ENCODE results near the gene MLLT10.
A peak's percentile ranks its signal among the peaks of the same experiment; 100 is the strongest.

MLLT10 gene

DNA sequence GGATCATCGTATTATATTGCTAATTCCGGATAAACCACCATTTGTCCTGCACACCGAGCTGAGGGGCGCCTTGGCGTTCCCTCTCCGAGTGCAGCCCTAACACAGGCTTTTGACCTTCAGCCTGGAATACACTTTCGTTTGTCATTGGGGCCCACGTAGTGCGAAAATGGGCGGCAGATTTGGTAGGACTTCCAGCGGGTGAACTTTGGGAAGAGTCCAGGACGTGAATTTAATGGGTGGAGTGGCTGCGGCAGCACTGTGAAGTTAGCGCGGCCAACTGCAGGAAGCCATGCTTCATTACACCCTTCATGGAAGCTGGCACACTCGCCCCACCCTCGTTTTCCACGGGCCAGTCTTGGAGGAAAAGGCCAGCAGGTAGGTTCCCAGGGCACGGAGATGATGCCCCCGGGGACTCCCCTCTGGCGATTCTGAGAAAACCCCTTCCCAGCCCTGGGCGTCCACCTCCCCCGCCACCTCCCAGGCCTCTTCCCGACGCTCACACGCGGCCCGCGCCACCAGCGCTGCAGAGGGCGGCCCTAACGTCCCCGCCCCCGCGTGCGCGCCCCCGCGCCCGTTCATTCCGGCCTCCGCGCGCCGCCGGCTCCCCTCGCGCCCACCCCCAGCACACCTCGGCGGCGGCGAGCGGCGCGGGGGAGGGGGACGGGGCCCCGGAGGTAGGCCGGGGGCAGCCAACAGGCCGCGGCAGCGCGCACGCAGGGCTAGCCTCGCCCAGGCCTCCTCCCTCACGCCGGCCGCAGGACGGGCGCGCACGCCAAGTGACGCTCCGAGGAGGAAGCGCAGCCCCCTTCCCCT lies at the start of gene MLLT10:
Gene MLLT10 (plus strand): TSS at position 766 of the 813 bp plus-strand sequence. CDS start 413 bp downstream, outside the sequence.
- peak; percentile 92 for DNase-seq (ENCODE audit: low spot score)

DNA sequence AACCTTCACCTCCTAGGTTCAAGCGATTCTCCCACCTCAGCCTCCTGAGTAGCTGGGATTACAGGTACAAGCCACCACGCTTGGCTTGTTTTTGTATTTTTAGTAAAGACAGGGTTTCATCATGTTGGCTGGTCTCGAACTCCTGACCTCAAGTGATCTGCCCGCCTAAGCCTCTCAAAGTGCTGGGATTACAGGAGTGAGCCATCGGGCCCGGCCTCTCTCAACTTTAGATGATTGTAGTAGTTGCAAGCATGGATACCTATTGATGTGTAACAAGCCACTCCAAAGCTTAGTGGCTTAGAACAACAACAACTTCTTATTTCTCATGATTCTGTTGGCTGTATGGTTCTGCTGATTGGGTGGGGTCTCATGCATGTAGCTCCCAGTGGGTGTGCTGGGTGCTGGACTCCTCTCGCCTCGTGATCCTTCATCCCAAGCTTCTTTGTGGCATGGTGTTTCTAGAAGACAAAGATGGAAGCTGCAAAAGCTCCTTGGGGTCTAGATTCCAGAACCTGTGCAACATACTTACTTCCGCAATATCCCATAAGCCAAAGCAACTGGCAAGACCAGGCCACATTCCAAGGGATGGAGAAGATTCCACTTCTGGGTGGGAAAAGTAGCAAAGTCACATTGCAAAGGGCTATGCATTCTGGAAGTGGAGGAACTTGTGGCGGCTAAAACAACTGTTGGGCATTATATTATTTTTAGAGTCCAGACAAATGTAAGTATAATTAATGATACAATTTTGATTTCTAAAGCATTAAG lies 46.4 kb upstream of the MLLT10 start:
- no peak for DNase-seq (ENCODE audit: low spot score)

DNA sequence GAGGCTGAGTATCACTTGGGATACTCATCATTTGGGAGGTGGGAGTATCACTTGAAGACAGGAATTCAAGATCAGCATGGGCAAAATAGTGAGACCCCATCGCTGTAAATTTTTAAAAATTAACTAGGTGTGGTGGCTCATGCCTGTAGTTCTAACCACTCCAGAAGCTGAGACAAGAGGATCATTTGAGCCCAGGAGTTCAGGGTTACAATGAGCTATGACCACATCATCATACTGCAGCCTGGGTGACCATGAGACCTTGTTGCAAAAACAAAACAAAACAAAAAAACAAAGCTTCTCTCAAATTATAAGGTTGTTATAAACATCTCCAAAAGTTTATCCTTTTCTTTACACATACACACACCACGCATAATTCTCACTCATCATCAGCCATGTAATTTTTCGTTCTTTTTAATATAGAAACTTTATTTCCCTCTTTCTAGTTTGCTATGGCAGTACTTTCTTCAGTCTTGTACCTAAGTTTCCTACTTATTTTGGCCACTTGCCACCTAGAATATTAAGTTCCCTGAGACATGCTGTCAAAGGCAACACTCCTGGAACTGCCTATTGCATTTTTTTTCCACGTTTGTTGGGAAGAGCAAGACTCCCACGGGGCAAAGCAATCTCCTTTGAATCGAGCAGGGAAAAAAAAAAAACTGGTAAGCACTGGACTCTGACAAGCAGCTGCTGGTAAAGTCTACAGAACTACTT lies 45.6 kb upstream of the MLLT10 start:
- DNase-seq (ENCODE audit: low spot score), result no peak

DNA sequence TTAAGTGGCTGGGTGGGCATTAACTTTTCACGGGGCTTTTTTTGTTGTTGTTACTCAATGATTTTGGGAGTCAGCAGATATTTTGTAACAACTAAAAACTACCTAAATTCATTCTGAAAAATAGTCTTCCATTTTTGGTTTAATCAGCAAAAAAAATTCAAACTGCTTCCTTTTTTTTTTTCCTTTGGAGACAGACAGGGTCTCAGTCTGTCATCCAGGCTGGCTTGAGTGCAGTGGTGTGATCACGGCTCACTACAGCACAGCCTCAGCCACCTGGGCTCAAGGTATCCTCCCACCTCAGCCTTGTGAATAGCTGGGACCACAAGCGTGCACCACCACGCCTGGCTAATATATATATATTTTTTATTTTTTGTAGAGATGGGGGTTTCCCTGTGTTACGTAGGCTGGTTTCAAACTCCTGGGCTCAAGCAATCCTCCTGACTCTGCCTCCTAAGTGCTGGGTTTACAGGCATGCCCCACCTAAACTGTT lies 45.0 kb upstream of the MLLT10 start:
- no peak for DNase-seq (ENCODE audit: low spot score)

DNA sequence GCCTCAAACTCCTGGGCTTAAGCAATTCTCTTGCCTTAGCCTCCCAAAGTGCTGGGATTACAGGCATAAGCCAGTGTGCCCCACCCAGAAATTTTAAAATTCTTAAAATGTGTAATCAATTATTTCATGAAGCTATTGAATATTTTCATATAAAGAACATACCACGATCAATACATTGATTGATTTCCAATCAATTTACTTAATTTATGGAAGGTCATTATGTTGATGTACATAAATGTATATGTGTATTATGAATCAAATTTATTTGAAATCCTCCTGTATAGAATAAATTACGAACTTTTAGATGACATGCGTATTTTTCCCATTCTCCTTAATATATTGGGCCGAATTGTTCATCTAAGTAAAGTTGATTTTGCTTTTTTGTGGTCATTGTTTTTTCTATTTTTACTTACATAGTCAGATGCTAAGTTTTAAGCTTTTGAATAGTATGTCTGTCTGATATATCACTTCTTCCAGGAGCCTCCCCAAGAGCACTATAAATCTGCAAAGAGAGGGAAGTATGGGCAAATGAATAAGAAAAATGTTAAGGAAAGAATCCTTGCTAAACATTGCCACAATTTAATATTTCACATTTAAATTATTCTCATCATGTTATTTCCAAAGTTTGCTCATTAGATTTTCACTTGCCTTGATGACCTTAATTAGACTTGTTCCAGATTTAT lies 43.9 kb upstream of the MLLT10 start:
- DNase-seq (ENCODE audit: low spot score), result no peak

DNA sequence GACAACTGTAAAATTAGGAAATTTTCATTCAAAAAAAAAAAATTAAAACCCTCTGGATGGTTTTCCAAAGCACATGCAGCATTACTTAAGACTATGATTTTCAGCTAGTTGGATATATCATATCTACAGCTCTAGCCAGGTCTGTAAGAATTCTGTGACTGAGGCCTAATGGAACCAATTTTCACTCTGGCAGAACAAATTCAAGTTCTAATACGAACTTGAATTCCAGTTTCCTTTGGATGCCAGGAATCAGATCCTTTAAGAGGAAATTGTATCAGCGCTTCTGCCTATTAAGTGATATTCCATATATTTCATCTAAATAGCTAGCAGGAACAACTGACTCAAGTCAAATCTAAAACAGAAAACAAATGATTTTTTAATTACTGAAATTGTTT lies 43.3 kb upstream of the MLLT10 start:
- DNase-seq (ENCODE audit: low spot score), result no peak

DNA sequence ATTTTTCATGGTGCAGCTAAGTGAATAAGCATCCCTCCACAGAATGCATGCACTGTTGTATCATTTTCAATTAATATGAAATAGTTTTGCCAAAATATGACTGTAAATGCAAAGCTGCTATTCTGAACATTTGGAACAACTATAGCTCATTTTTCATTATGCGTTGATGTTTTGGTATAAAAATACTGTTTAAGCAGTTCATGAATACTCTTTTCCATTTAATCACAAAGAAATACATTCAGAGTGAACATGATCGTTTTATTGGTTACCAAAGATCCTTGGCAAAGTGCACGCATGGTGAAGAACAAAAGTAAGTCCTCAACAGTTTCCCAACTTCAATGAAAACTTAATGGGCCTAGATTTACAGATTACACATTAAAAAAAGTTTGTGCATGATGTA lies 41.6 kb upstream of the MLLT10 start:
- DNase-seq (ENCODE audit: low spot score), result no peak

DNA sequence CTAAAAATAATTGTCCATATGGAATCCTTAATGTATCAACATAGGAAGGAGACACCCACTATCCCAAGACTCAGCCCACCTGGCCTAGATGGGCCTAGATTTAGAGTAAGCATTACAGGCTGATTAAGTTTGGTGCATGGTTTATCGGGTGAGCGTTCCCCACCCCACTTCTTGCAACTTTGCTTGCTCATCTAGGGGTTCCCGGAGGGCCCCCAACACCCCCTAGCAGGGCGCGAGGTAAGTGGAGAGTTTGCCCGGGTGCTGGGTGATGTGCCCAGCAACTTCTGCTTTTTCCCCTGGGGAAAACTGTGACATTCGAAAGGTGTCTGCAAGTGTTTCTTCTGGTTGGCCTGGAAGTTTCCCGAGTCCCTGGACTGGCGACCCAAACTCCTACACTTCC lies 40.2 kb upstream of the MLLT10 start:
- DNase-seq (ENCODE audit: low spot score), result no peak

DNA sequence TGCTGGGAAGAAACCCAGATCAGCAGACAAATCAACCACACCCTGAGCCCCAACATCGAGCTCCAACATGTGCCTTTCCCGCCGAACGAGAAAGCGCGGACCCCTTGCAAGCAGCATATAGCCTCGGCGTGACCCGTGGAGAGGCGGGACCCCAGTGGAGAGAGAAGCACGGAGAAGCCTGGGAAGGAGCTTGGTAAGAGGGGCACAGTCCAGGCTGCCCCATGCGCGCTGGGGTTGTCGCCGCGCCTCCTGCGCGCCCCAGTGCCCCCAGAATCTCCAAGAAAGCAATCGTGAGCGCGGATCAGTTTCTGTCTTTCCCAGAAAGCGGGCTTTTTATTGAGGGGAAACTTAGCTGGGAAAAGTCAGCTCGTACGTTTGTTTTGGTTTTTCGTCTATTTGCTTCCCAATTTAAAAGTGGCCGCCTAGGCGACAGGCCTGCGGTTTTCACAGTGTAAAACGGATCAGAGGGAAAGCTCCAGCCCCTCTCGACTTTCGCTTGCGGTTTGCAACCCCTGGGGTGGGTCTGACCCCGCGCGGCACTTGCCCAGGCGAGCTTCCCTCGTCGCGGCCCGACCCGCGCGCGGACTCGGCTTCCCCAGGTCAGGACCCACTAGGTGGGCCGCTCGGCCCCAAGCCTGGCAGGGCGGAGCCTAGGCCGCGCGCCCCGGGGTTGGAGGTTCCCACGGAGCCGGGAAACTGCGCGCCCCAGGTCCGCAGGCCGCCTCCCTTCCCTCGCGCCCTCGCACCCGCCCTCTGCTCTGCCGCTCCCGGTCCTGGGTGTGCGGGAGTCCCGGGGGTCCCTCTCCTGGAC lies 39.6 kb upstream of the MLLT10 start:
- peak; percentile 61 for DNase-seq (ENCODE audit: low spot score)

DNA sequence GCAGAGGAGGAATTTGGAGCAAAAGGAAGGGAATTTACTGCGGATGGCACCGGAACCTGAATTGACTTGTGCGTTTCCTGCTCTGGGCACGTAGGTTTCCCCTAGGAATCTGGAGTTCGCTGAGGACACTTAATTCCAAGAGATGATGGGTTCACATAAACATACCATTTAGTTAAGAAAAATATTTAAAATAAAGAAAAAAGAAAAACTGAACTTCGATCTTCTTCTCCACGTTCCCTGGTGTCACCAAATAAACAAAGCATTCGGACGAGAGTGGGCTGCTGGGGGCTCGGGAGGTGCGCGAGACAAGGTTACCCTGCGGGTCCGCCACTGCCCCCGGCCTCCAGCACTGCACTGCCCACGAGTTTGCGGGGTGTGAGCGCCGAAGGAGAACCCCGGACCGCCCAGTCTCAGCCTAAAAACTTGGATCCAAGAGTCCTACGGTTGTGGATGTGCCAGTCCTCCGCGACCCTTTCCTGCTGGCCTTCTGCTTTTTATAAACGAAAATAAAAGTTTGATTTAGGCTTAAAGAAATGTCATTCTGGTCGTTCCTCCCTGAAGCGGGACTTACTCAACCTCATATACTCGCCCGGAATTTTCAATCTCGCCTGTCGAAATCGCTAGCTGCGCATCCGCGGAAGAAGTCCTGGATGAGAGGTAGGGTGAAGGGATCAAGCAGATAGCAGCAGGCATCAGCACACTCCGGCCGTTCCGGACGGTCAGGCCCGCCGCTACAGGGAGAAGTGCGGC lies 38.9 kb upstream of the MLLT10 start:
- DNase-seq (ENCODE audit: low spot score), result no peak

DNA sequence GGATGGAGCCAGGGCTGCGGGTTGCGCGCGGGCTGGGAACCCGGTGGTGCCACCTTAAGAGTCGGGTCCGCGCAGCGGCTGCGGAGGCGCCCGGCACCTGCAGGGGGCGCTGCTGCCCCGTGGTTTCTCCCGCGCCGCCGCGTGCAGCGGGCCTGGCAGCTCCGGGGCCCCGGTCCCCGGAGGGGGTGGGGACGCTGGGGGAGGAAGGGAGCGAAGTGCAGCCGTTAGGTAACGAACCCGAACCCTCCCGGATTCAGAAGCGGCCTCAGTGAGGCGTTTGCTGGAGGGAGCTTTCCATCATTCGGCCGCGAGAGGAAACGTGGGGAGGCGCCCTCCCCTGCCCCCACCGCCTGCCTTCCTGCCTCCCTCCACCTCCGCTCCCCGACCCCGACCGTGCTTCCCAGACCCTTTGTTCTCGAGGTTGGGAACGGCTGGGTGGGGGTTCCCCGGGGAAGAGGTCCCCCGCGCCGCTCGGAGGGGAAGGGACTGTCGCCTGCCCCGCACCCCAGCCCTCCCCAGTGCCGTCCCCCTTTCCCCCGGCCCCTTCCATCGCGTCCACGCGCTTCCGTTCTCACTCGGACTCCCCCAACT lies 38.2 kb upstream of the MLLT10 start:
- peak; percentile 83 for DNase-seq (ENCODE audit: low spot score)

DNA sequence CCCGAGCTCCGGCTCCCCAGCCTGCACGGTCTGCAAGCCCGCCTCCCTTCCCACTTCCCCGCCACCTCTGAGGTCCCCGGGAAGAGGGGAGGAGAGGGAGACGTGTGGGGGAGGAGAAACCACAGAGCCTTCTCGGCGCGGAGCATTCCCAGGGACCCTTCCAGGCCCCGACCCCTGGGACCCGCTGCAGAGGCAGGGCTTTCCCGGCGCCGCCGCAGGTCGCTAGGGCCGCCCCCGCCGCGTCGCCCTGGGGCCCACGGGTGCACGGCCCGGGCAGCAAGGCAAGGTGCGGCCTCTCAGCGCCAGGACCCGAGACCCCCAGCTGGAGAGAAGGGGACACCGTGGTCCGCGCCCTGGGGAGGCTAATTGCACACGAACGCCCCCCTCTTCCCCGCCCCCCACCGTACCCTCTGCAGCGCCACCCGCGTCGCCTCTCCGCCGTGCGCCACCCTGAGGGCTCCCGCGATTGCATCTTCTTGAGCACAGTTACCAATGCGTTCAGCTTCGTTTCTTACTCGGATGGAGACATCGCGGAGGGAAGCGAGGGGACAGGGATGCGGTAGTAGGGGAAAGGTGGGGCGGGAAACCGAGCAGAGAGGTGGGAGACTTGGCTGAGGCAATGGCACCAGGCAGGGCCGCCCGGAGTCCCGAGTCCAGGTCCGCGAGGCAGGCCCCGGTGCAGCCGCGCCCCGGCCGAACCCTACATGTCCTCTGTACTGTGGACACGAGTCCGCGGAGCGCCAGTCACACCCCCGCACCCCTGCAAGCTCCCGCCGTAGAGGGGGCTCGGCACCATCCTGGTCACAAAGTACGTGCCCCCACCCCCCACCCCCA lies 37.5 kb upstream of the MLLT10 start:
- DNase-seq (ENCODE audit: low spot score), result peak; percentile 62

DNA sequence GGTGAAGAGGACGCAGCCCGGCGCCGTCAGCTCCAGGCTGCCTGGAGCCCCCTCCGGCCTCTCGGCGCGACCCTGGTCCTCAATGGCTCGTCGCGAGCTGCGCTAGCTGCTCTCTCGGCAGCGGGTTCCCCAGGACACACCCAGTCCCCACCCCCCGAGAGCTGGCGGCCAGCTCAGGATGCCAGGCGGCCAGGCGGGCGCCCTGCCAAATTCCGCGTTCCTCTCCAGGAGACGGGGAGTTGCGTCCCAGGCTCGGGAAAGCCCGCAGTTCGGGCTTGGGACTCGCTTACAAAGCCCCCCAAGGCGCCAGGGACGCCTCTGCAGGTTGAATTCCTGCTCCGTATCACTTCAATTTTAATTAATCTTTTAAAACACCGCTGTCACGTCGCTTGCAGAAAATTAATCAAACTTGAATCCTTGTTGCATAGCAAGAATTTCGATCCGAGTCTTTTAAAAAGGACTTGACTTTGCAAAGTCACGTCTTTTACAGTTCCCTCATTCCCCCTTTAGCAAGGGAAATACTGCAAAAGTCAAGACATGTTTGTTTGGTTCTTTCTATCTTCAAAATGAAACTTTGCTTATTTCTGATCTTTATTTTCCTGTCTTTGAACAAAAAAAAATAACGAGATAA lies 36.7 kb upstream of the MLLT10 start:
- DNase-seq (ENCODE audit: low spot score), result peak; percentile 82

DNA sequence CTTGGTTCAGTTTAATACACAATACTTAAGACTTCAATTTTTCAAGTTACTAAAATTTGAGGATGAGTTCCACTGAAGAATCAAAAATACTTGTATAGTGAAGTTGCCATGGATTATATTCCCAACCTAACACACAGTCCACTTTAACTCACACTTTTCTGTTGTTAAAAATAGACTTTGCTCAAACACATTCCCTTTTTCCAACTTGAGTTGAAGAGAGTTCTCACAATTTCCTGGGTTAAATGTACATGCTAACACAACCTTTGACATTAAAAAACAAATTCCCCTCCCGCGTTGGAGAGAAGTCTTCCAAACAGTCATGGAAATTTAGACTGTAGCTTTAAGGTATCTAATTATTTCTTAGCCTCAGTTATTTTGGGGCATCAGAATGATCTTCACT lies 35.7 kb upstream of the MLLT10 start:
- no peak for DNase-seq (ENCODE audit: low spot score)

DNA sequence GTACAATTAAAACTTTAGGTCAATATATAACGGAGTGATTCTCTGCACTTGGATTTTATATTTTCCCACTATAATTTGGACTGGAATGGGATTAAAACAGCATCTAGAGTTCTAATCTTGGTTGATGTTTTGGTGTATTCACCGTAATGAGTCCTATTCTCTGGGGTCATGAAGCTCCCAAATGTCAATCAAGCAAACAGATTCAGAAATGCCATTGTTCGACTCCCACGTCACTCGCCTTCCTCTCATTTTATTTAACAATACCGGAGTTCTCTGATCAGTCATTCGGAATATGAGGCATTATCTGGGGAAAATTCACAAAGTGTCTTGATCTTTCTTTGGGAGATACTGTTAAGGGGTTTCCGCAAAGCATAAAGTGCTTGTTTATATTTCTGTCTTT lies 35.0 kb upstream of the MLLT10 start:
- DNase-seq (ENCODE audit: low spot score), result no peak

DNA sequence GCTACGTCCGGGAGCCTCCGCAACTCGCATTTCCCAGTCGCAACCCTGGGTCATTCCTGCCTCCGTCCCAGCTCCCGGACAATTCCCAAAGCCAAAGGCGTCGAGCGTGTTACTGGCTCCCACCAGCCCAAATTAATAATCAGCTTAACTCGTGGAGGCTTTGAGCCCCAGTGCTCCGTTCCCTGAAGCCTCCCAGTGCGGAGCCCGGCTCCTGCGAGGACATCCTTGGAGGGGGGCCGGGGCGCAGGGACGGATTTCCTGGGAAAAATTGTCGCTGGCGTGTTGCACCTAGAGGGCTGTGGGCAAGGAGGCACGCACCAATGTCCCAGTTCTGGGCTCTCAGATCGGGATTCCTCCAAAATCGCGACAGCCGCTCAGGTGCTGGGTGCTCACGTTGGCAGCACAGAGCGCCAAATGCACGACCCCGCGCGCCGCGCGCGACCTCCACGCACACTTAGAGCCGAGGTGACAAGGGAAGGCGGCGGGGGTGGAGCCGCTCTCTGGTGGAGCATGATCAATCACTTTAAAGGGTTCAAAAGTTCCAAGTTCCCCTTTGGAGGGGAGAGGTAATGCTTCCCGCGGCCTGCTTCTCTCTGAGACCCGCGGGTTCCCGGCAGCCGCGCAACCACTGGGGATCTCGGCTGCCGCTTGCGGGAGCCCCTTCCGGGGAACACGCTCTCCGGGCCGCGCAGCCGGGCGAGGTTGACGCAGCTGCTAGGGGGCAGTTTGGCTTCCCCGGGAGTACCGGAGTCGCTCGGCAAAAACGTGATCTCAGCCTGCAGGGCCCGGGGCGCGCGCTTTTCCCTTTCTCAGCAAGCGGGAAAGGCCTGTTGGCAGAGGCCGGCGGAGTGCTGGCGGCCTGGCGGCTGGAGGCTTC lies 34.1 kb upstream of the MLLT10 start:
- no peak for DNase-seq (ENCODE audit: low spot score)

DNA sequence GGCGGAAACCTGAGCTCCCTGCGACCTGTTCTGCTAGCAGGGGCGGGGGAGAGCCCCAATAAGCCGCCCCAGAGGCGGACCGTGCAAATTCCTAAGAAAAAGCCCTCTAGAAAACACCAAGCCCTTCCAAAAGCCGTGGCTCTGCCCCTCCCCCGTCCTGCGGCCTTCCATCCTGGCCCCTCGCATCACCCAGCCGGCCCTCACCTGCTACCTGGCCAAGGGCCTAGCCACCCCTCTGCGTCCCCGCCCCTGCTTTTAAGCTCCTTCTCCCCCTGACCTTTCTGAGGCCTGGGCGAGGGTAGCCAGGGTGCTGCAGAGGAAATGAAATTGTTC lies 33.5 kb upstream of the MLLT10 start:
- DNase-seq (ENCODE audit: low spot score), result no peak

DNA sequence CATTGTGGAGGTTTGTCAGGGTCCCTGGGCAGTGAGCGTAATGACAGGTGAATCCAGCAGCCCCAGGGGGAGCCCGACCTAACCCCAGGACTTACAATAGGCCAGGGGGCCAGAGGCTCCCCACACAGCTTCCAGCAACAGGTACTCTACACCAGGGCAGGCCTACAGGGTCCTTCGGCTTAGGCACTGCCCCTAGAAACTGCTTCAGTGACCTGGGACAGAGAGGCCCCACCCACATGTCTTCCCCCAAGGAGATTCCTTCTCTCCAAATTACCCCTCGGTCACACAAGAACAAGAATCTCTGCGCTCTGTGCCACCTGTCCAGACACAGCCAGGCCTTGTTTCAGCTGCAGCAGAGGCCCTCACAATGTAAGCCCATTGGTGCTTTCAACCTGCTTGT lies 32.9 kb upstream of the MLLT10 start:
- DNase-seq (ENCODE audit: low spot score), result no peak

Measured in cerebellar cortex (tissue), 1 donor.